Measurements from ENCODE around the gene SIPA1L3. TPM values are rescaled to one million over a fixed set of nuclear protein-coding genes. Genes with fewer than 3 reads are reported as not detected.

The SIPA1L3 gene
- total and polyA plus RNA-seq, 9 of the 15 experiments (the other 6 are each of a cell fraction or from before 2014, with no cell fraction given): 0.01 to 6.1 (median 2.5) TPM

DNA sequence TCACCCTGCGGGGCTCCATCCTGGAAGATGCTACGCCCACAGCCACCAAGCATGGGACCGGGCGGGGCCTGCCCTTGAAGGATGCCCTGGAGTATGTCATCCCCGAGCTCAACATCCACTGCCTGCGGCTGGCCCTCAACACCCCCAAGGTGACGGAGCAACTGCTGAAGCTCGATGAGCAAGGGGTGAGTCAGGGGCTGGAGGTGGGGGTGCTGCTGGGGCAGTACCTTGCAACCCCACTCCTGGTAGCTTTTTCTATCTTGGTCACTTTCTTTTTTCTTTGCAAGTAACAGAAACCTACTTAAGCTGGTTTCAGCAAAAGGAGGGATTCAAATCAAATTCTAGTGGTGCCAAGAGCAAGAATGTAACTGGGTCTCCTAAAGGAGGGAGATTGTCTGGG lies 193.0 kb downstream of the SIPA1L3 start:
- Histone ChIP-seq H3K9ac (ENCODE audit: insufficient read depth in 1 of 2, low read depth in 2 of 2, low read length in 2 of 2) (no peak overlapping the region), H3K36me3 (ENCODE audit: control insufficient read depth, insufficient read depth, low read length) (0 out of 3 replicates have a peak, but pooled peaks cover 3% of the 10 kb centered on the region), H3K27me3 (ENCODE audit: control insufficient read depth in 2 of 2, insufficient read depth in 2 of 2, low read length in 2 of 2) (no peaks in the 10 kb centered on the region), H3K4me2 (ENCODE audit: insufficient read depth, low read length) (no peak overlapping the region), H3K4me1 (replicated peaks in 1 of 2; ENCODE audit: control insufficient read depth in 2 of 2, insufficient read depth in 2 of 2, low read length in 2 of 2) (peaks cover 0 to 3% of the 10 kb centered on the region in 2 experiments; a peak in 2 of 5 replicates), H4K20me1 (replicated peaks; ENCODE audit: control insufficient read depth, insufficient read depth, low read length) (peaks cover 7% of the 10 kb centered on the region; the same call in 1 of the 2 replicates), H3K4me3 (no peak overlapping the region), H3K9me3 (replicated peaks; ENCODE audit: control insufficient read depth, insufficient read depth, low read depth, low read length) (0 out of 2 replicates have a peak, but pooled peaks cover 2% of the 10 kb centered on the region), H3K27ac (ENCODE audit: extremely low read depth, low read depth, low read length) (no peak overlapping the region), H2AFZ (ENCODE audit: low read depth, low read length) (no peak overlapping the region), H3K79me2 (ENCODE audit: control insufficient read depth, insufficient read depth, low read length) (no peaks in the 10 kb centered on the region), H3K9me1 (ENCODE audit: control insufficient read depth, insufficient read depth, low read length) (no peaks in the 10 kb centered on the region)
- TF ChIP-seq KLF6 (CRISPR knock-in tag; IDR thresholded peaks at IDR 0.05; ENCODE audit: borderline replicate concordance): no peak
- no peak for TF ChIP-seq RB1 (IDR thresholded peaks at IDR 0.05; ENCODE audit: low read depth)
- TF ChIP-seq SUPT5H (IDR thresholded peaks at IDR 0.05): no peak
- TF ChIP-seq E4F1 (CRISPR knock-in tag; IDR thresholded peaks at IDR 0.05; ENCODE audit: borderline replicate concordance): no peak
- TF ChIP-seq, protein P1, sequence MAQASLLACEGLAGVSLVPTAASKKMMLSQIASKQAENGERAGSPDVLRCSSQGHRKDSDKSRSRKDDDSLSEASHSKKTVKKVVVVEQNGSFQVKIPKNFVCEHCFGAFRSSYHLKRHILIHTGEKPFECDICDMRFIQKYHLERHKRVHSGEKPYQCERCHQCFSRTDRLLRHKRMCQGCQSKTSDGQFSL (CRISPR knock-in tag; IDR thresholded peaks at IDR 0.05): 0 out of 2 replicates have a peak, but pooled peaks have one; percentile 27
- TF ChIP-seq, protein P1 (tag; IDR thresholded peaks at IDR 0.05): no peak
- no peak for TF ChIP-seq ZNF347 (CRISPR knock-in tag; IDR thresholded peaks at IDR 0.05; ENCODE audit: low read depth)
- TF ChIP-seq ZNF707 (CRISPR knock-in tag; conservative IDR thresholded peaks at IDR 0.05): peak; percentile 94
- no peak for TF ChIP-seq CREB5 (CRISPR knock-in tag; IDR thresholded peaks at IDR 0.05)
- TF ChIP-seq ZNF592 (IDR thresholded peaks at IDR 0.05): no peak
- TF ChIP-seq SNIP1 (IDR thresholded peaks at IDR 0.05; ENCODE audit: low read depth): no peak
- in situ Hi-C loops (cut with MboI): no loop called here
- ChIA-PET POLR2A (interaction anchor here (0.6 kb wide), 1 partner anchor 45 kb away, joined by 3 read pairs; no protein-coding TSS in a partner anchor), CTCF (ENCODE audit: low intra/inter-chr PET ratio) (no interaction called here)
- 62% methylated on average over 8 of the region's 8 CpGs for WGBS (ENCODE audit: insufficient coverage, low coverage, missing lambda C conversion rate)
- BruUV-seq (replicated peaks): no TSS peak
- DNase-seq (ENCODE audit: extremely low read depth in 1 of 4, low spot score in 3 of 4) (no peak), FAIRE-seq (no peak), ATAC-seq (no peak)
- intact Hi-C loops (cut with micrococcal nuclease): loop anchor here (5.0 kb wide), 1 partner anchor 42 kb away; no protein-coding TSS in a partner anchor

All from K562 (cell line).